Stimulated activated CD8-positive, alpha-beta memory T cell treated with anti-CD3 and anti-CD28 coated beads, Interleukin-12 subunit alpha, Interleukin-12 subunit beta, amount 100 ng/mL, for 24 hours (primary cell): ENCODE results near the gene PDGFC.
"Not testable (repeated sequence)": the region's sequence is repeated elsewhere in the genome, so short reads cannot be mapped to it uniquely, and the experiment has no call there.

ENCODE experiments used
- DNase-seq: peaks from one replicate; pipeline ENCODE4 v3.0.0-alpha.2; 2020; ENCODE audit errors: extremely low read depth

PDGFC gene

GRCh38 chr4:156950948-156951347 lies 20.7 kb downstream of the PDGFC start:
- DNase-seq: no peak

- no peak for DNase-seq
Observed at GRCh38 chr4:156950090-156950489, 21.5 kb downstream of the PDGFC start.

GRCh38 chr4:156949373-156949814 lies 22.2 kb downstream of the PDGFC start:
- no peak for DNase-seq

- no peak for DNase-seq
Observed at GRCh38 chr4:156948738-156949137, 22.9 kb downstream of the PDGFC start.

GRCh38 chr4:156948133-156948532 lies 23.5 kb downstream of the PDGFC start:
- no peak for DNase-seq

GRCh38 chr4:156946516-156947424 lies 24.8 kb downstream of the PDGFC start:
- DNase-seq: no peak

- no peak for DNase-seq
Observed at GRCh38 chr4:156945532-156945931, 26.1 kb downstream of the PDGFC start.

GRCh38 chr4:156942991-156943390 lies 28.6 kb downstream of the PDGFC start:
- DNase-seq: no peak

- no peak for DNase-seq
Observed at GRCh38 chr4:156941940-156942548, 29.6 kb downstream of the PDGFC start.

- DNase-seq: no peak
Observed at GRCh38 chr4:156939801-156940200, 31.8 kb downstream of the PDGFC start.

- DNase-seq: no peak
Observed at GRCh38 chr4:156939139-156939538, 32.5 kb downstream of the PDGFC start.

GRCh38 chr4:156934259-156934635 lies 37.4 kb downstream of the PDGFC start:
- DNase-seq: no peak

GRCh38 chr4:156933633-156934258 lies 37.9 kb downstream of the PDGFC start:
- DNase-seq: no peak

GRCh38 chr4:156932360-156932759 lies 39.2 kb downstream of the PDGFC start:
- not testable (repeated sequence) for DNase-seq

- DNase-seq: no peak
Observed at GRCh38 chr4:156931267-156931666, 40.3 kb downstream of the PDGFC start.

- no peak for DNase-seq
Observed at GRCh38 chr4:156929386-156930105, 42.1 kb downstream of the PDGFC start.

GRCh38 chr4:156924774-156925315 lies 46.8 kb downstream of the PDGFC start:
- no peak for DNase-seq

GRCh38 chr4:156923525-156923924 lies 48.1 kb downstream of the PDGFC start:
- no peak for DNase-seq

GRCh38 chr4:156915221-156915620 lies 56.4 kb downstream of the PDGFC start:
- no peak for DNase-seq

- DNase-seq: no peak
Observed at GRCh38 chr4:156913234-156913633, 58.4 kb downstream of the PDGFC start.

GRCh38 chr4:156909010-156909409 lies 62.6 kb downstream of the PDGFC start:
- DNase-seq: no peak

GRCh38 chr4:156906325-156906724 lies 65.3 kb downstream of the PDGFC start:
- DNase-seq: no peak
